B cell (primary cell): ENCODE data around the gene MAN1A2. TPM values are rescaled to one million over a fixed set of nuclear protein-coding genes. Genes with fewer than 3 reads are reported as not detected.

Source experiments
- ATAC-seq: fragments of 200-7000 bp; cut with Tn5 transposase; one replicate; pipeline ENCODE4 v1.10.0; 2021; ENCODE audit warnings: low read depth, mild to moderate bottlenecking, moderate number of reproducible peaks, moderate library complexity
- CTCF ChIA-PET: fragments of 350-600 bp; sonication (Branson Sonifier 250); formaldehyde crosslinking; loops from one replicate; lab custom pipeline; 2021; ENCODE audit warnings: antibody characterized with exemption, inconsistent platforms; lab: Charles Lee
- POLR2A ChIA-PET: fragments of 350-600 bp; sonication (Branson Sonifier 250); formaldehyde crosslinking; loops from one replicate; lab custom pipeline; 2021; ENCODE audit warnings: antibody characterized with exemption; lab: Charles Lee
- DNase-seq: peaks from one replicate; pipeline ENCODE4 v3.0.0; 2013
- H2AFZ ChIP-seq: 2 replicates; pipeline ENCODE4 v1.6.1; 2012; ENCODE audit warnings: mild to moderate bottlenecking, low read depth, low read length; ENCODE audit not compliant: insufficient read depth, poor library complexity, severe bottlenecking
- H3K27ac ChIP-seq, 2 donors: 1 replicate in 1 of 2; 2 replicates in 1 of 2; pipeline ENCODE4 v1.5.1; 2012 to 2013; ENCODE audit warnings: low read length in 2 of 2, mild to moderate bottlenecking in 2 of 2, moderate library complexity in 1 of 2
- H3K27me3 ChIP-seq, 4 experiments: fragments of 200-600 bp in 1 of 4; sonication (generic) in 1 of 4; replicated peaks in 1 of 4; 1 replicate in 2 of 4; 2 replicates in 2 of 4; pipeline versions ENCODE4 v1.6.1 to v1.7.0; 2013 to 2016; ENCODE audit warnings: low read length in 3 of 4, mild to moderate bottlenecking in 2 of 4, mixed read lengths in 1 of 4, moderate library complexity in 1 of 4; ENCODE audit not compliant: insufficient read depth in 4 of 4, control insufficient read depth in 3 of 4; ENCODE audit errors: control extremely low read depth in 1 of 4
- H3K36me3 ChIP-seq, 2 experiments: replicated peaks in 1 of 2; 1 replicate in 1 of 2; 2 replicates in 1 of 2; pipeline versions ENCODE4 v1.6.1 to v1.7.1; 2013; ENCODE audit warnings: low read length in 1 of 2; ENCODE audit not compliant: insufficient read depth in 2 of 2, control insufficient read depth in 1 of 2; ENCODE audit errors: control extremely low read depth in 1 of 2, extremely low read depth in 1 of 2
- H3K4me1 ChIP-seq, 2 donors: fragments of 200-600 bp in 1 of 2; sonication (generic) in 1 of 2; 1 replicate in 1 of 2; 2 replicates in 1 of 2; pipeline versions ENCODE4 v1.5.1 to v1.6.1; 2013 to 2017; ENCODE audit warnings: low read length in 2 of 2; ENCODE audit not compliant: control insufficient read depth in 2 of 2, insufficient read depth in 2 of 2
- H3K4me2 ChIP-seq: replicated peaks from 2 replicates; pipeline ENCODE3; 2012; ENCODE audit warnings: mild to moderate bottlenecking, low read depth, low read length; ENCODE audit not compliant: poor library complexity, severe bottlenecking
- H3K4me3 ChIP-seq, 5 experiments: fragments of 200-600 bp in 1 of 5; sonication (generic) in 1 of 5; 1 replicate in 3 of 5; 2 replicates in 2 of 5; pipeline versions ENCODE4 v1.5.1 to v1.7.0; 2011 to 2016; ENCODE audit warnings: low read length in 4 of 5, mild to moderate bottlenecking in 4 of 5, low read depth in 2 of 5, control low read depth in 1 of 5, moderate library complexity in 1 of 5; ENCODE audit not compliant: insufficient read depth in 1 of 5; ENCODE audit errors: control extremely low read depth in 1 of 5, extremely low read depth in 1 of 5
- H3K79me2 ChIP-seq: fragments of 200-600 bp; sonication (generic); one replicate; pipeline ENCODE4 v1.6.0; 2016; ENCODE audit warnings: low read length; ENCODE audit not compliant: control insufficient read depth, insufficient read depth
- H3K9ac ChIP-seq: fragments of 200-600 bp; sonication (generic); 2 replicates; pipeline ENCODE4 v1.6.1; 2017; ENCODE audit warnings: mild to moderate bottlenecking, low read length, moderate library complexity
- H3K9me3 ChIP-seq, 3 donors: one replicate each; pipeline versions ENCODE4 v1.6.1 to v1.7.1; 2013; ENCODE audit warnings: low read length in 2 of 3; ENCODE audit not compliant: control insufficient read depth in 2 of 3, insufficient read depth in 1 of 3; ENCODE audit errors: control extremely low read depth in 1 of 3
- H4K20me1 ChIP-seq: 2 replicates; pipeline ENCODE4 v1.6.0; 2012; ENCODE audit warnings: mild to moderate bottlenecking, low read length; ENCODE audit not compliant: insufficient read depth, control insufficient read depth, poor library complexity, severe bottlenecking
- H3K27ac Mint-ChIP-seq: one replicate; pipeline ENCODE4 v1.8.0; 2021; ENCODE audit warnings: mixed read lengths
- H3K27me3 Mint-ChIP-seq: one replicate; pipeline ENCODE4 v1.8.0; 2021; ENCODE audit warnings: mixed read lengths
- H3K4me1 Mint-ChIP-seq: one replicate; pipeline ENCODE4 v1.8.0; 2021; ENCODE audit warnings: mixed read lengths
- H3K4me3 Mint-ChIP-seq: one replicate; pipeline ENCODE4 v1.8.0; 2021; ENCODE audit warnings: mixed read lengths
- H3K9me3 Mint-ChIP-seq: one replicate; pipeline ENCODE4 v1.8.0; 2022; ENCODE audit warnings: mixed read lengths; ENCODE audit not compliant: insufficient read depth
- EZH2 ChIP-seq: IDR thresholded peaks from 2 replicates; pipeline ENCODE4 v1.6.1; 2012; ENCODE audit warnings: borderline replicate concordance, low read depth, mild to moderate bottlenecking, moderate library complexity, low read length; ENCODE audit not compliant: insufficient read depth, poor library complexity, severe bottlenecking
- WGBS: methylation state at CpG from one replicate; pipeline ENCODE4 v1.1.5; 2013; ENCODE audit warnings: missing lambda C conversion rate; ENCODE audit not compliant: insufficient coverage; 5-methylcytosine and 5-hydroxymethylcytosine counted together
- intact Hi-C: fragments of 100-400 bp; cut with micrococcal nuclease; formaldehyde crosslinking; loops from one replicate; pipeline ENCODE4 v1.10.0; 2022
- polyA plus RNA-seq: library from polyadenylated mRNA; depleted of rRNA; stranded (reverse); fragments of >200 nt; gene quantifications from 2 replicates; pipeline ENCODE4 v1.2.3, GENCODE V29; 2012
- total RNA-seq, 2 donors: library from RNA; stranded (reverse); fragments of 120-200 nt in 1 of 2; gene quantifications; 1 replicate in 1 of 2; 2 replicates in 1 of 2; pipeline versions ENCODE4 v1.2.3 to v1.2.4, GENCODE V29; 2013 to 2022
- TF ChIP-seq, protein P1 (sequence below): fragments of 200-600 bp; IDR thresholded peaks from one replicate; pipeline ENCODE4 v1.8.0; 2022; ENCODE audit warnings: antibody characterized with exemption, mild to moderate bottlenecking

The MAN1A2 gene
- total and polyA plus RNA-seq, 2 donors (not counting 1 experiment from before 2014, with no cell fraction given), result 4.6 to 55.6 TPM

DNA sequence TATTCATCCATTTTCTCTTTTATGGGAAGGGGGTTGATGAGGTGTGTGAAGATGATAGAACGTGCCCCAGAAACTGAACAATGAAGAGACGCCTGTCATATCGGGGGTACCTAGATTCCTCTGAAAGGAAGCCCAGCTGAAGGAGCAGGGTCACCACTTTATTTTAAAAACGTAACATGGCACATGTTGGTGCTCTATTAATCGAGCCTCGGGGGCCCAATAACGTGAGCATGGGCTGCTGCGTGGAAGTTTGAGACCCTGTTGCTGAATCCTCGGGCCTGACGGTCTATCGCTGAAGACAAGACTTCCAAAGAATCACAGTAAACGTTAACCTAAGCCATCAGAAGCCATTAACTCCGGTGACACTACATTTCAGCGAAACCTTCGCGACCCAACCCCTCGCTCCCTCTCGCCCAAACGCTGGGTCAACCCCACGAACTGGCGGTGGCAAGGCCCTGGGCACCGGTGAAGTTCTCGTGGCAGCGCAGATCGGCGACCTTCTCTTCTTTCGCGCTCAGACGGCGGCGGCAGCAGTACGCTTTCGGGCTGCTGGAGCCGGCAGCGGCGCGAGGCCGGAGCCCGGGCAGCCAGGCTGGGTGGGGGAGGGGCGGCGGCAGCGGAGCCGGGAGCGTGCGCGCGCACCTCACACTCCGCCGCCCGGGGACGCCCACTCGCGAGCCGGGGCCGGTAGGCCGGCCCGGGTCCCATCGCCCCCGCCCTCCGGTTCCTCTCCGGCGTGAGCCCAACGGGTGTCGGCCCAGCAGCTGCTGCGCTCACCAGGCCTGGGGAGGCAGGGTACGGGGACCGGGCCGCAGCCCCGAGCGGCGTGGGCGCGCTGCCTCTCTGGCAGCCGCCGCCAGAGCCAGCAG, 838 bp upstream of the MAN1A2 start:
- Histone ChIP-seq H2AFZ (peak overlapping the region; percentile 89), H3K9me3 (no peaks in the 10 kb centered on the region), H3K4me3 (peak overlapping the region; percentile 79 to 94 (median 87)), H3K27me3 (no peaks in the 10 kb centered on the region), H3K4me1 (peaks cover 32 to 42% of the 10 kb centered on the region in 2 donors), H3K36me3 (no peaks in the 10 kb centered on the region), H3K4me2 (peak overlapping the region; percentile 84), H3K79me2 (peaks cover 67% of the 10 kb centered on the region), H3K27ac (peak overlapping the region; percentile 86 to 88), H3K9ac (peak overlapping the region; percentile 85), H4K20me1 (peaks cover 4% of the 10 kb centered on the region)
- no peaks in the 10 kb centered on the region for H3K9me3 Mint-ChIP-seq
- under 1% methylated on average over 74 of the region's 75 CpGs for WGBS
- ATAC-seq (peak; percentile 72), DNase-seq (peak; percentile 93)
- ChIA-PET CTCF (interaction anchor here (0.6 to 1.7 kb wide), 2 partner anchors 114 to 391 kb away, joined by 4 to 5 read pairs; no protein-coding TSS in a partner anchor), POLR2A (interaction anchor here (0.6 to 0.9 kb wide), 3 partner anchors 13 to 239 kb away, joined by 3 read pairs; partner anchors contain the start of gene TENT5C)
- no peak for TF ChIP-seq EZH2
- TF ChIP-seq, protein P1, sequence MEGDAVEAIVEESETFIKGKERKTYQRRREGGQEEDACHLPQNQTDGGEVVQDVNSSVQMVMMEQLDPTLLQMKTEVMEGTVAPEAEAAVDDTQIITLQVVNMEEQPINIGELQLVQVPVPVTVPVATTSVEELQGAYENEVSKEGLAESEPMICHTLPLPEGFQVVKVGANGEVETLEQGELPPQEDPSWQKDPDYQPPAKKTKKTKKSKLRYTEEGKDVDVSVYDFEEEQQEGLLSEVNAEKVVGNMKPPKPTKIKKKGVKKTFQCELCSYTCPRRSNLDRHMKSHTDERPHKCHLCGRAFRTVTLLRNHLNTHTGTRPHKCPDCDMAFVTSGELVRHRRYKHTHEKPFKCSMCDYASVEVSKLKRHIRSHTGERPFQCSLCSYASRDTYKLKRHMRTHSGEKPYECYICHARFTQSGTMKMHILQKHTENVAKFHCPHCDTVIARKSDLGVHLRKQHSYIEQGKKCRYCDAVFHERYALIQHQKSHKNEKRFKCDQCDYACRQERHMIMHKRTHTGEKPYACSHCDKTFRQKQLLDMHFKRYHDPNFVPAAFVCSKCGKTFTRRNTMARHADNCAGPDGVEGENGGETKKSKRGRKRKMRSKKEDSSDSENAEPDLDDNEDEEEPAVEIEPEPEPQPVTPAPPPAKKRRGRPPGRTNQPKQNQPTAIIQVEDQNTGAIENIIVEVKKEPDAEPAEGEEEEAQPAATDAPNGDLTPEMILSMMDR, result no peak
- H3K27ac Mint-ChIP-seq, result peak overlapping the region; percentile 98
- H3K4me3 Mint-ChIP-seq, result peak overlapping the region; percentile 96
- H3K27me3 Mint-ChIP-seq, result no peaks in the 10 kb centered on the region
- intact Hi-C loops, result loop anchor here (1.0 to 10.0 kb wide), 7 partner anchors 48 to 563 kb away; partner anchors contain the start of genes GDAP2, TRIM45, TTF2 and WDR3
- peaks cover 56% of the 10 kb centered on the region for H3K4me1 Mint-ChIP-seq
